Central memory CD8-positive, alpha-beta T cell (primary cell): ENCODE data around the gene PCSK4.
A peak's percentile ranks its signal among the peaks of the same experiment; 100 is the strongest.

Experiments used
- ATAC-seq: fragments of 150-1000 bp; cut with Tn5 transposase; replicated peaks from 2 replicates; pipeline ENCODE4 v1.10.0; 2022; ENCODE audit warnings: mild to moderate bottlenecking, moderate FRiP score, moderate number of reproducible peaks; ENCODE audit not compliant: poor library complexity, severe bottlenecking; ENCODE audit errors: extremely low read depth
- DNase-seq, 2 donors: peaks; one replicate each; pipeline ENCODE4 v3.0.0; 2021; ENCODE audit warnings: low spot score in 2 of 2
- H3K27ac Mint-ChIP-seq: one replicate; pipeline ENCODE4 v1.8.0; 2022; ENCODE audit warnings: low read depth, mild to moderate bottlenecking, moderate library complexity, mixed read lengths
- H3K27me3 Mint-ChIP-seq: one replicate; pipeline ENCODE4 v1.8.0; 2022; ENCODE audit warnings: mixed read lengths
- H3K36me3 Mint-ChIP-seq: one replicate; pipeline ENCODE4 v1.8.0; 2022; ENCODE audit warnings: mild to moderate bottlenecking, moderate library complexity, mixed read lengths; ENCODE audit not compliant: insufficient read depth
- H3K4me1 Mint-ChIP-seq: one replicate; pipeline ENCODE4 v1.8.0; 2022; ENCODE audit warnings: mixed read lengths
- H3K4me3 Mint-ChIP-seq: one replicate; pipeline ENCODE4 v1.8.0; 2022; ENCODE audit warnings: mild to moderate bottlenecking, moderate library complexity, mixed read lengths
- H3K9me3 Mint-ChIP-seq: one replicate; pipeline ENCODE4 v1.8.0; 2022; ENCODE audit warnings: mixed read lengths

PCSK4 gene

DNA sequence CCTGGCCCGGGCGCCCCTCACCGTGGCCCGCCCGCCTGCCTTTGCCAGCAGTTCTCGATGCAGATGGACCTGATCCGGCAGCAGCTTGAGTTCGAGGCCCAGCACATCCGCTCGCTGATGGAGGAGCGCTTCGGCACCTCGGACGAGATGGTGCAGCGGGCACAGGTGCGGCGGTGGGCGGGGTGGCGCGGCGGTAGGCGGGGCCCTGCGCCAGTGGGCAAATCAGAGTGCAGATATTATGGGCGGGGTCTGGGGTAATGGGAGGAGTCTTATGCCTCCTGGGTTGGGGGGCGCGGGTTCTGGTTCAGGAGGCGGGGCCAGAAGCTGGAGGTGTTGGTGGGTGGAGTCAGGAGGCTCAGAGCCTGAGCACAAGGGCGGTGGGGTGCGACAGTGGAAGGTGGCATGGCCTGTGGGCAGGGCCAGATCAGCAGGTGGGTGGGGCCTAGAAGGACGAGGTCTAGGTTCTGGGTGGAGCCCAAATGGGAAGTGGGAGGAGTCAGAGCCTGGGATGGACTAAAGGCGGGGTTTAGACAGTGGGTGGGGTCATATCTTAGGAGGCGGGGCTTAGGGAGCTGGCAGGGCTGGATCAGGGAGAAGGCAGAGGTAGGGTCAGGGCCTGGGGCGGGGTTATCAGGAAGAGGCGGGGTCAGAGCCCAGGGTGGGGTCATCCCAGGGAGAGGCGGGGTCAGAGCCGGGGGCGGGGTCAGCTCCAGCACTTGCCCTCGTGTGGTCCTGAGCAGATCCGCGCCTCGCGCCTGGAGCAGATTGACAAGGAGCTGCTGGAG, 34.6 kb downstream of the PCSK4 start:
- Mint-ChIP-seq H3K4me3 (peak overlapping the region; percentile 43), H3K36me3 (peaks cover 10% of the 10 kb centered on the region), H3K9me3 (no peaks in the 10 kb centered on the region), H3K4me1 (peaks cover 21% of the 10 kb centered on the region), H3K27ac (peak overlapping the region; percentile 41), H3K27me3 (peaks cover 53% of the 10 kb centered on the region)
- peak in 1 of 2 donors; percentile 37 for DNase-seq
- ATAC-seq, result peak; percentile 44

DNA sequence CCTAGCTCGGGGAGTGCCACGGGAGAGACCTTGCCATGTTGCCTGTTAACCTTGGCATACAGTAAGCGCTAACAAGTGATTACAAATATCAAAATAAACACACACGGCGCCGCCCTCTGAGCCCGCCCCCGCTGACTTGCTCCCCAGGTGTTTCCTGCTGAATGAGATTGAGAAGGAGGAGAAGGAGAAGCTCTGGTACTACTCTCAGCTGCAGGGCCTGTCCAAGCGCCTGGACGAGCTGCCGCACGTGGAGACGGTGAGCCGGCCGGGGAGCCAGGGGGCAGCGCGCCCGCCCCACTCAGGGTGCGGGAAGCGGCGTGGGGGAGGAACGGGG, 35.2 kb downstream of the PCSK4 start:
- DNase-seq (no peak), ATAC-seq (no peak)
- H3K27me3 Mint-ChIP-seq, result peaks cover 57% of the 10 kb centered on the region
- peaks cover 23% of the 10 kb centered on the region for H3K4me1 Mint-ChIP-seq
- H3K27ac Mint-ChIP-seq, result no peak overlapping the region
- peaks cover 10% of the 10 kb centered on the region for H3K36me3 Mint-ChIP-seq
- peak overlapping the region; percentile 43 for H3K4me3 Mint-ChIP-seq
- H3K9me3 Mint-ChIP-seq, result no peaks in the 10 kb centered on the region

DNA sequence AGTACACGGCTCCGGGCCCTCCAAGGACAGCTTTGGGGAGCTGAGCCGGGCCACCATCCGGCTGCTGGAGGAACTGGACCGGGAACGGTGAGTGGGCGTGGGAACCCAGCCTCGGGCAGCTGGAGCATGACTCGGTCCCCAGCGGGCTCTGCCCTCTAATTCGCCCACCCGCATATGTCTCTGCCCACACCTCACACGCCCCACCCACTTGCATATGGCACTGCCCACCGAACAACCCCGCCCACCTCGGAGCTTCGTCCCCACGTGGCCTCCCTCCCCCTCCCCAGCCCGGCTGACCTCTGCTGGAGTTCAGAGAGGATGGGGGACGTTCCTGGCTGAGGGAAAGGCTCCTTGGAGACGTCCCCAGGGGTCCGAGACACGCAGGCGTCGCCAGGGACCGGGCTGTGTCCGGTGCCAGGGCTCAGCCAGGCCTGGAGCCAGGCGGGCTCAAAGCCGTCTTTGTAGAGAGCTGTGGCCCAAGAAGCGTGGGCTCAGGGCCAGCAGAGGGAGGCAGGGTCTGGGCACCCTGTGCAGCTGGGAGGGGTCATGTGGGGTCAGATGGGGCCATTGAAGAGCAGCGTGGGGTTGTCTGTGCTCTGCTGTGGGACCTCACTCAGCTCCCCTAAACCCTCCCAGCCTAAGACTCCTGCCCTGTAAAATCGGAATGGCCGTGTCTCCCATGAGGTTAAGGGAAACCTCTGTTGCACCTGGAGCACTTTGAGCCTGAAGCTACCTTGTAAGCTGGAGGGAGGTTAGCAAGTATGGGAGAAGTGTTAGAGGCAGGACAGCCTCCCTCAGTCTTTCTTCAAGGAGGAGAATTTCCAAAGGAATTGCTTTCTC, 36.4 kb downstream of the PCSK4 start:
- DNase-seq (no peak), ATAC-seq (no peak)
- Mint-ChIP-seq H3K27ac (no peak overlapping the region), H3K36me3 (peaks cover 8% of the 10 kb centered on the region), H3K4me1 (peaks cover 28% of the 10 kb centered on the region), H3K9me3 (no peaks in the 10 kb centered on the region), H3K4me3 (peak overlapping the region; percentile 47), H3K27me3 (peaks cover 66% of the 10 kb centered on the region)

DNA sequence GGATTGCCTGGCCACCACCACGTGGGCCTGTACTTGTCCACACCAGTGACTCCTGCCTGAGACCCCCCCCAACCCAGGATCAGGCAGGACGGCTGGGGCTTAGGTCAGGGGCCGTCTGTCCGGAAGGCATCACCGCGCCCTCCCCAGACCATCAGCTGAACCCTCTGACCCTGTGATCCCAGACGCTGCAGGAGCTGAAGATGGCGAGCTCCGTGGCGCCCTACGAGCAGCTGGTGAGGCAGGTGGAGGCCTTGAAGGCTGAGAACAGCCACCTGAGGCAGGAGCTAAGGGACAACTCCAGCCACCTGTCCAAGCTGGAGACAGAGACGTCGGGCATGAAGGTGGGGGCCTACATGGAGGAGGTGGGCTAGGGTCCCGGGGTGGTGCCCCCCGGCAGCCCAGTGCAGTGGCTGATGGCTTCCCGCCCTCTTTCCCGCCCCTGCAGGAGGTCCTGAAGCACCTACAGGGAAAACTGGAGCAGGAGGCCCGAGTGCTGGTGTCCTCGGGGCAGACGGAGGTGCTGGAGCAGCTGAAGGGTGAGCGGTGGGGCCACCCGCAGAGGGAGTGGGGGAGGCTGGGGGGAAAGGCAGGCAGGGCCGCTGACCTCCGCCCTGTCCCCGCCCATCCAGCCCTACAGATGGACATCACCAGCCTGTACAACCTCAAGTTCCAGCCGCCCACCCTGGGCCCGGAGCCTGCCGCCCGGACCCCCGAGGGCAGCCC, 37.2 kb downstream of the PCSK4 start:
- Mint-ChIP-seq H3K4me3 (no peak overlapping the region), H3K9me3 (no peaks in the 10 kb centered on the region), H3K27ac (no peak overlapping the region), H3K4me1 (peaks cover 28% of the 10 kb centered on the region), H3K27me3 (peaks cover 74% of the 10 kb centered on the region), H3K36me3 (peaks cover 9% of the 10 kb centered on the region)
- ATAC-seq, result no peak
- no peak for DNase-seq

DNA sequence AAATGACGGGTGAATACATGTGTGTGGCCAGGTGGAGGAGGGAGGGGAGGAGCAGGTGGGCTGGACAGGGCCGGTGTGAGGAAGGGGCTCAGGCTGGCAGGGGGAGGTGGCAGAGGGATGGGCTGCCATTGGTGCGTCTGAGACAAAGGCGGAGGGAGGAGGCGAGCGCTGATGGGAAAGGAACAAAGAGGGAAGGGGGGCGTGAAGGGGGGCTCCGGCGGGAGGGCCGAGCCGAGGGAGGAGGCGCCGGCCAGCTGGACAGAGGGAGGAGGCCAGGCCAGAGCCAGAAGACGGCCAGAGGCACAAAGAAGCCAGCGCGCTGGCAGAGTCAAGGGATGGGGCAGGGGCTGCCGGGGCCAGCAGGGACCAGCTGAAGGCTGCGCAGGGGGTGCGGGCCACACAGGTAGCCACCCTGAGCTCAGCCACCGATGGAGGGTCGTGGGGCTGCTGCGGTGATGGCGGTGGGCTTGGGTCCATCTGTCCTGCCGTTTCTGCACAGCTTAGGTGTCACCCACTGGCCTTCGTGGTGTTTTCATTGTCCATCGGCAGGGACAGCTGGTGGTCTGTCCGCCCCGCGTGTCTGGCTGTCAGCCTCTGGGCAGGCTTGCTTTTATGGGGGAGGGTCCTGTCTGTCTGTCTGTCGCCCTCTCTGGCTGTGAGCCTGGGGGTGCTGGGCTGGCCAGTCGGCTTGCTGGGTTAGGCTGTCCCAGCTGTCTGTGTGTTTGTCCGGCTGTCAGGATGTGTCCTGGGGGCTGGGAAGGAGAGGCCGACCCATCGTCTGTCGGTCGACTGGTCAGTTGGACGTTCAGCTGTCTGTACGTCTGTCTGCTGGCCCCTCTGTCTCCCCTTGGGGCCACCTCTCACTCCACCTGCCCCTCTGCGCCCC, 38.0 kb downstream of the PCSK4 start:
- peaks cover 82% of the 10 kb centered on the region for H3K27me3 Mint-ChIP-seq
- ATAC-seq (no peak), DNase-seq (no peak)
- H3K4me1 Mint-ChIP-seq, result peaks cover 28% of the 10 kb centered on the region
- no peak overlapping the region for H3K27ac Mint-ChIP-seq
- no peak overlapping the region for H3K4me3 Mint-ChIP-seq
- H3K9me3 Mint-ChIP-seq, result no peaks in the 10 kb centered on the region
- H3K36me3 Mint-ChIP-seq, result peaks cover 15% of the 10 kb centered on the region

DNA sequence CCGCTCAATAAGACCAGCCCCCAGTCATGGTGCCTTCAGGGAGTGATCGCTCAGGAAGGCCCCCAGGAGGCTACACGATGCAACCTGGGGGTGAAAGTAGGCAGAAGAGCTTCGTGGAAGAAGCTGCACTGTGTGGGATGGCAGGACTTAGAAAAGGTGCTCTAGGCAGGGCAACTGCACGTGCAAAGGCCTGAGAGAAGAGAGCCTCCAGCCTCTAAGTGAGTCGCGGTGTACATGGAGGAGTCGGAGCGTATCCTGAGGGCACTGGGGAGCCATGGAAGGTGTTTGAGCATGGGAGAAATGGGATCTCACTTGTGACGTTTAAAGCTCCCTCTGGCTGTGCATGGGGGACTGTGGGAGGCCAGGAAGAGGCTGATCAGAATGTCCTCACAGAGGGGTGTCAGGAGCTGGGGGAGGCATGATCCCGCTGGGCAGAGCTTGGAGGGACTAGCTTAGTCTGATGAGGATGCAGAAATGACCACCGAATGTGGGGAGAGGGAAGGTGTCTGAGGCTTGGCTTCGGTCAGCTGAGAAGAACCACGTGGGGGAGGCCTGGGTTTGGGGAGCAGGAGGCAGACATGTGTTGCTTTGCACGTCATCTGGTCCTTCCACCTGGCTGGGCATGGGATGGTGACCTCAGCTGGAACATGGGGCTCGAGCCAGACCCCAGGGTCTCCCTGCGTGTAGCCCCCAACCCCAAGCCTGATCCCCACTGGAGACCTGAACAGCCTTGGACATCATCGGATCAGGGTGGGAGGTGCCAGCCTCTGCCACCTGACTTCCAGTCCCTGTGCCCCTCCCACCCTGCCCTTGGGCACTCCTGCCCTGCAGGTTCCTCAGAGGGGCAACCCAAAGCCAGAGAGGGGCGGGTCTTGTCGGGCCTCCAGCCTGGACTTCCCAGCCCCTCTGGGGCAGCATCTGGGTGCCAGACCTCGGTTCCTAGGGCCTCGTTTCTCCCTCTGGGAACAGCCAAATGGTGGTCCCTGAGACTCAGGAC, 39.1 kb downstream of the PCSK4 start:
- Mint-ChIP-seq H3K27ac (peak overlapping the region; percentile 65), H3K9me3 (no peaks in the 10 kb centered on the region), H3K36me3 (peaks cover 16% of the 10 kb centered on the region), H3K27me3 (peaks cover 86% of the 10 kb centered on the region), H3K4me3 (peak overlapping the region; percentile 0), H3K4me1 (peaks cover 28% of the 10 kb centered on the region)
- ATAC-seq (no peak), DNase-seq (no peak)

DNA sequence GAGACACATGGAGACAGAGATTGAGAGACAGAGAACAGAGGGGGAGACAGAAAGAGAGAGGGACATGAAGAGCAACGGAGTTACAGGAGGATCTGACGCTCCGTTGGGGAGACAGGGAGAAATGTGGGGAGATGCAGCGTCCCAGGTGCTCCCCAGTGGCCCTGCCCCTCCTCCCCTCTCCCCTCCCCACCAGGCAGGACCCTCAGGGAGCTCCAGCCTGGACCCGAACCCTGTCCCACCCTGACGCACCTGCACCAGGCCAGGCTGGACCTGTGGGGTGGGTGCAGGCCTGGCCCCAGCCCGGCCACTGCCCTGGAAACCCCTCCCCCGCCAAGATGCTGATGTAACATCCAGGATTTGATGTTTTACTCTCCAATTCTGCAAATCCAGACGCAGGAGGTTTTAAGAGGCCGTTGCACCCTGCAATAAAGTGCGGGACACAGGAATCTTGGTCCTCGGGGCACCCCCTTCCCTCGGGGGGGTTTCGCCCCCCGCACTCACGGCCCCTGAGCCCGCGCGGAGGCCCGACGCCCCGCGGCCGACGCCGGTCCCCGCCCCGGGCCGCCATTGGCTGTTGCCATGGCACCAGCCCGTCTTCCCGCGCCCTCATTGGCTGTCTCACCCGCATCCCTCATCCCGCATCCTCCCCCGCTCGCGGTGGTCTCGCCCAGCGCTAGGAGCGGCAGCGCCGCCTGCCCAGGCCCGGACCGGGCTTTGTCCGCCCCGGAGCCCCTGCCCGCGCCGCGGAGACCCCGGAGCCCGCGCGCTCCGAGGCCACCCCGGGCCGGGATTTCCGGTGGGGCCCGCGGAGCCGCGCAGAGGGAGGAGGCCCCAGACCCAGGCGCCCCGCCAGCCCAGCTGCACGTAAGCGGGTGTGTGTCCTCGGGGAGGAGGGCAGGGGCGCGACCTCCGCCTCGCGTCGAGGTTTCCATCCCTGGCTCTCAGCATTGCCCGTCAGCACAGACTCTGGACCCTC, 40.4 kb downstream of the PCSK4 start, which contains the start of gene APC2:
TSS of gene APC2 (plus strand) at position 655 of the 976 bp plus-strand sequence. CDS start 2,881 bp downstream, outside the sequence.
- DNase-seq, result no peak
- H3K27me3 Mint-ChIP-seq, result peaks cover 73% of the 10 kb centered on the region
- H3K27ac Mint-ChIP-seq, result peak within 1 kb of the TSS; percentile 65
- H3K4me1 Mint-ChIP-seq, result peaks cover 25% of the 10 kb centered on the region
- peaks cover 18% of the 10 kb centered on the region for H3K36me3 Mint-ChIP-seq
- ATAC-seq, result no peak
- no peaks in the 10 kb centered on the region for H3K9me3 Mint-ChIP-seq
- H3K4me3 Mint-ChIP-seq, result peak within 1 kb of the TSS; percentile 31

DNA sequence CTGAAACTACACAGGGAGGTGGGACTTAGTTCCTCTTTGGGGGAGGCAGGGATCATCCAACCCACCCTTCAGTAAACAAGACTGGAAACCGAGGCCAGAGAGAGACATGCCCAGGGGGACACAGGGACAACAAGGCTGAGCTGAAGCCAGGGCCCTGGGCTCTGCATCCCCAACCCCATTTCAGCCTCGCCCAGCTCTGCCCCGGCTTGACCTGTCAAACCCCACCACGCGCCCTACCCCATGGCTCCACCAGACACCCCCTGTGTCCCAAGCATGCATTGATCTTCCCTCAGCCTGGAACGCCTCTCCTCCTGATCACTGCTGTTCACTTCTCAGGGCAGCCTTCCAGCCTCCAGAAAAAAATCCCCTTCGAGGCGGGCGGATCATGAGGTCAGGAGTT, 42.2 kb downstream of the PCSK4 start:
- H3K27me3 Mint-ChIP-seq, result peaks cover 56% of the 10 kb centered on the region
- H3K36me3 Mint-ChIP-seq, result peaks cover 22% of the 10 kb centered on the region
- H3K4me1 Mint-ChIP-seq, result peaks cover 23% of the 10 kb centered on the region
- peak overlapping the region; percentile 43 for H3K4me3 Mint-ChIP-seq
- no peak overlapping the region for H3K27ac Mint-ChIP-seq
- H3K9me3 Mint-ChIP-seq, result no peaks in the 10 kb centered on the region
- DNase-seq, result no peak
- ATAC-seq, result no peak

DNA sequence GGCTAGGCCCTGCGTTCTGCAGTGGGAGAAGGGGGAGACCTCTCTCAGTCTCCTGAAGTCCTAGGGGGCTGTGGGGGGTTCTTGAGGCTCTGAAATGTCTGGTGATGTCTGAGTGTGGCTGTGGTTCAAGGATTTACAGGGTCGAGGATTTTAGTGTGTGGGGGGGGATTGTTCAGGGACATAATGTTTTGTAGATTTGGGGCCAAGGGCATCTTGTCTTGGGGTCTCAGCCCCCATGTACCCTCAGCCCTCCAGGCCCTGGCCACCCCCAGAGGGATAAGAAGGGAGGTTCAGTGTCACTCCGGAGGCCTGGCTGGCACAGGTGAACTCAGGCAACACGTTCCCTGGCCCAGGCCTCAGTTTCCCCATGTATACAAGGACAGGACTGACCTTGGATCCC, 42.6 kb downstream of the PCSK4 start:
- H3K27me3 Mint-ChIP-seq, result peaks cover 52% of the 10 kb centered on the region

DNA sequence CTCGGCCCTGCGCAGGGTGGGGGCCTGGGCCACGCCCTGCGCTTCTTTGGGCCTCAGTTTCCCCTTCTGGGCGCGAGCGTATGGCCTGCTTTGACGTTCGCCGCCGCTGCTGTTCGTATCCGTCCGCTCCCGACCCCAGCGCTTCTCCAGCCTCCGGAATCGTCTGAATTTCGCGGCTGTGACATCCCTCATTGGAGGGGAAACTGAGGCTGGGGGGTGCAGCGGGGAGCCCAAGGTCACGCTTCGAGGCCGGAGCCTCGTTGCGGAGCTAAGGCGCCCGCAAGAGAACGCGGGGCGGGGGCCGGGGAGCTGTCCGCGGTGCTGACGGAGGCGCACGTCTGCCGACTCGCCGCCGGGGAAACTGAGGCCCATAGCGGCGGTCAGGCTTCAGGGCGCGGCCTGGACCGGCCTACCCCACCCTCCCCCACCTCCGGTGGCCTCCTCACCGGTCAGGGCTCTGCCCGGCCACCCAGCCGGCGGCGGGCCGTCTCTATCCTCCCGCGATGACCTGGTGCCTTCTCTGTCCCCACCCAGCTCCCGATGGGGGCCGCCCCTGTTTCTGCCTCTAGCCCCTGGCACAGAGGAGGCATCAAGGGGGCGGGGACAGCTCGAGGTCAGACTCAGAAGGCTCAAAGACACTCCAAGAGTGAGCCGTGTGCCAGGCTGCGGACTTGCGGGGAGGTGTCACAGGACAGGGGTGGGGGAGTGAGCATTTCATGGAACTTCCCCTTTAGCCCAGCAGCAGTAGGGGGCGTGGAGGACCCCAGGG, 43.3 kb downstream of the PCSK4 start:
- Mint-ChIP-seq H3K36me3 (peaks cover 33% of the 10 kb centered on the region), H3K4me3 (peak overlapping the region; percentile 43), H3K27ac (no peak overlapping the region), H3K27me3 (peaks cover 46% of the 10 kb centered on the region), H3K4me1 (peaks cover 23% of the 10 kb centered on the region), H3K9me3 (no peaks in the 10 kb centered on the region)
- DNase-seq (no peak), ATAC-seq (no peak)

More for the DNA sequence above, 42.6 kb downstream of the PCSK4 start:
- Mint-ChIP-seq H3K4me1 (peaks cover 23% of the 10 kb centered on the region), H3K27ac (no peak overlapping the region), H3K36me3 (peaks cover 27% of the 10 kb centered on the region), H3K9me3 (no peaks in the 10 kb centered on the region), H3K4me3 (peak overlapping the region; percentile 43)
- ATAC-seq (no peak), DNase-seq (no peak)
